AG09319 (cell line): Measurements from ENCODE around the gene SLC35E2B.

Experiments
- DNase-seq: peaks from one replicate; pipeline ENCODE4 v3.0.0-alpha.2; 2010; ENCODE audit warnings: low read depth; ENCODE audit errors: extremely low read depth
- TF ChIP-seq, protein P1 (sequence below): IDR thresholded peaks from 2 replicates; pipeline ENCODE4 v1.5.1; 2011; ENCODE audit warnings: low read depth, mild to moderate bottlenecking, inconsistent platforms, low read length, moderate library complexity

Gene SLC35E2B

GRCh38 chr1:1615256-1616044, 77.1 kb downstream of the SLC35E2B start, which contains the start of gene MIB2:
Gene MIB2, plus strand, starts transcription at chr1:1615500. Its CDS starts 7,953 bp downstream, at chr1:1623453.
- DNase-seq, result peak; percentile 88
- TF ChIP-seq, protein P1, sequence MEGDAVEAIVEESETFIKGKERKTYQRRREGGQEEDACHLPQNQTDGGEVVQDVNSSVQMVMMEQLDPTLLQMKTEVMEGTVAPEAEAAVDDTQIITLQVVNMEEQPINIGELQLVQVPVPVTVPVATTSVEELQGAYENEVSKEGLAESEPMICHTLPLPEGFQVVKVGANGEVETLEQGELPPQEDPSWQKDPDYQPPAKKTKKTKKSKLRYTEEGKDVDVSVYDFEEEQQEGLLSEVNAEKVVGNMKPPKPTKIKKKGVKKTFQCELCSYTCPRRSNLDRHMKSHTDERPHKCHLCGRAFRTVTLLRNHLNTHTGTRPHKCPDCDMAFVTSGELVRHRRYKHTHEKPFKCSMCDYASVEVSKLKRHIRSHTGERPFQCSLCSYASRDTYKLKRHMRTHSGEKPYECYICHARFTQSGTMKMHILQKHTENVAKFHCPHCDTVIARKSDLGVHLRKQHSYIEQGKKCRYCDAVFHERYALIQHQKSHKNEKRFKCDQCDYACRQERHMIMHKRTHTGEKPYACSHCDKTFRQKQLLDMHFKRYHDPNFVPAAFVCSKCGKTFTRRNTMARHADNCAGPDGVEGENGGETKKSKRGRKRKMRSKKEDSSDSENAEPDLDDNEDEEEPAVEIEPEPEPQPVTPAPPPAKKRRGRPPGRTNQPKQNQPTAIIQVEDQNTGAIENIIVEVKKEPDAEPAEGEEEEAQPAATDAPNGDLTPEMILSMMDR, result no peak

- TF ChIP-seq, protein P1, result no peak
- DNase-seq, result no peak
Observed at GRCh38 chr1:1614954-1615255, 77.7 kb downstream of the SLC35E2B start.

DNA sequence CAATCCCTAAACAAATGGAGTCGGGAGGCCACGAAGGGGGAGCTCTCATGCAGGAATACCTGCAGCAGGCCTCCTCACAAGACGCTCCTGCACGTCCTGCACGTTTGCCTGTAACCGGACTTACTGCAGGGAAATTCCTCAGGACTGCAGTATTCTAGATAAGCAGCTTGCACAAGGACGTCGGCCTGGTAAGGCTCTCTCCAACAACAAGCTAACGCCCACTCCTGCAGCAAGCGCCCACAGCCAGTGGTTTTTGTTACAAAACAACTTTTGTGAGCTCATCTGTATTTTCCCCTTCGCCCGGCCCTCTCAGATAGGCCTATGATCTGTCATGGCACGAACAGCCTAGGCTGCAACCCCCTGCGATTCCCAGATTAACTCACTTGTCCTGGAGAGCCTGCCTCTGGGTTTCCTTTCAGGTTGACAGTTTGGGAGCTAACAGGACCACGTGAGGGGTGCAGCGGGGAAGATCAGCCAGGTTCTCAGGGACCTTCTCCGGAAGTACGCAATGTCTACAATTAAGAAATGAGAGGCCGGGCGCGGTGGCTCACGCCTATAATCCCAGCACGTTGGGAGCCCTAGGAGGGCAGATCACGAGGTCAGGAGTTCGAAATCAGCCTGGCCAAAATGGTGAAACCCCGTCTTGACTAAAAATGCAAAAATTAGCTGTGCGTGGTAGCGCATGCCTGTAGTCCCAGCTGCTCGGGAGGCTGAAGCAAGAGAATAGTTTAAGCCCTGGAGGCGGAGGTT, 78.2 kb downstream of the SLC35E2B start:
- DNase-seq, result peak; percentile 35
- TF ChIP-seq, protein P1, result no peak

- DNase-seq, result no peak
- TF ChIP-seq, protein P1, result no peak
Observed at GRCh38 chr1:1613509-1614082, 79.0 kb downstream of the SLC35E2B start.

DNA sequence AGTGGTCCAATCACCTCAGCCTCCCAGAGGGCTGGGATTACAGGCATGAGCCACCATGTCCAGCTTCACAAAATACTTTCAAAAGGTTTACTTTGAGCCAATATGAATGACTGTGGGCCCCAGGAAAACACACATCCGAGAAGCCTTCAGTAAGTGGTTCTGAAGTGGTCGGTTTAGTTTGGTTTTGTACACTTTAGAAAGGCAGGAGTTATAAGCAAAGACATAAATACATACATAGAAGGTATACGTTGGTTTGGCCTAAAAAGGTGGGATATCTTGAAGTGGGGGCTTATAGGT, 80.5 kb downstream of the SLC35E2B start:
- no peak for DNase-seq
- TF ChIP-seq, protein P1, result no peak

- no peak for DNase-seq
- TF ChIP-seq, protein P1, result no peak
Observed at GRCh38 chr1:1610796-1611195, 81.8 kb downstream of the SLC35E2B start.
